GM12874 (cell line): ENCODE measurements around the gene EIF1AD.

ENCODE experiments used
- CTCF ChIP-seq: IDR thresholded peaks from 2 replicates; pipeline ENCODE4 v1.5.1; 2011; ENCODE audit warnings: low read depth, mild to moderate bottlenecking, control low read depth, low read length, moderate library complexity; ENCODE audit not compliant: insufficient read depth

EIF1AD gene, protein sequence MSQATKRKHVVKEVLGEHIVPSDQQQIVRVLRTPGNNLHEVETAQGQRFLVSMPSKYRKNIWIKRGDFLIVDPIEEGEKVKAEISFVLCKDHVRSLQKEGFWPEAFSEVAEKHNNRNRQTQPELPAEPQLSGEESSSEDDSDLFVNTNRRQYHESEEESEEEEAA

GRCh38 chr11:66001942-66002647, at the start of gene EIF1AD, which contains the start of gene BANF1:
EIF1AD (minus strand) TSS chr11:66002157; CDS start chr11:66000389, 1,768 bp downstream.
BANF1 (plus strand) TSS chr11:66002503; CDS start chr11:66003251, 748 bp downstream.
- TF ChIP-seq CTCF = no peak

DNA sequence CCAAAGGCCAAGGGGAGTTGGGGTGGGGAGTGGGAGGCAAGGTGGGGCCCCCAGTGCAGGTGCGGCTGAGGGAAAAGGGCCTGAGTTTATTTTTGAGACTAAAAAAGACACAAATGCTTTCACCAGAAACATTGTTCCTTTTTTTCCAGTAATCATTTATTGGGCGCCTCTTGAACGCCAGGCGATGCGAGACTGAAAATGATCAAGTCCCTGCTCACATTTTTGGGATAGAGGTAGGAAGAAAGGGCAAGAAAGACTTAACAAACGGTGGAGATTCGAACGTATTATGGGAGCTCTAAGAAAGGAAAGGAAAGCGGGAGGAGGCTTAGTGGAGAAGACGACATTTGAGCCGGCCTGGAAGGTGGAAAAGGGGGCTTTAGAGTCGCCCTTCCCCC, 49.4 kb upstream of the EIF1AD start:
- TF ChIP-seq CTCF = no peak

DNA sequence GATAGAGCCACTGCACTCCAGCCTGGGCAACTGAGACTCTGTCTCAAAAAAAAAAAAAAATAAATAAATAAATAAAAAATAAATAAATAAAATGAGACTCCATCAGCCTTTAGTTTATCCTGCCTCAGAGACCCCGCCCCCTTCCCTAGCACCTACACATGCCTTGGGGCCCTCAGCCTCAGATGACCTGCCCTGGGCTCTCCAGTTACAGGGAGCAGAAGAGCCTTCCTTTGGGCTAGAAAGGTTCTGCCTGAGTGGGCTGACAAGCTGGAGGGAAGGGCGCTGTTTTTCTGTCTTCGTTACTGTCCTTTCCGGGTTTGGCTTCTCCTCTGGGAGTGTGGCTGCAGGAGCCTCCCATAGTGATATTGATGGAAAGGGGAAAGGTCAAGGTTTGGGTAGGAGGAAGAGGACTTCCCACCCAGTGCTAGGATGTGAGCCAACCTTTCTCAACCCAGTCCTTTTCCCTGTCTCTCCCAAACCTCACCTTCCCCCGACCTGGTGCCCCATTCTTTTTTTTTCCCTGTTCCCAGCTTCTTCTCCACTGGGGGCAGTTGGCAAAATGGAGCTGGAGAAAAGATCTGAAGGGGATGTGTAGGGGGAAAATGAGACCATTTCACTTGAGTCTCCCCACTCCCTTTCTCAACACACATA, 48.7 kb upstream of the EIF1AD start:
- no peak for TF ChIP-seq CTCF

GRCh38 chr11:66048547-66049323, 46.8 kb upstream of the EIF1AD start, which contains the start of gene GAL3ST3:
GAL3ST3 (minus strand) TSS chr11:66049161; CDS start chr11:66045415, 3,746 bp downstream.
- no peak for TF ChIP-seq CTCF

- TF ChIP-seq CTCF = no peak
Measured at GRCh38 chr11:66047541-66048365, 45.8 kb upstream of the EIF1AD start.

GRCh38 chr11:66046901-66047300, 44.9 kb upstream of the EIF1AD start:
- no peak for TF ChIP-seq CTCF
